ENCODE measurements around the gene BPTF.

- TF ChIP-seq CTCF (conservative IDR thresholded peaks at IDR 0.05 in 1 of 2, IDR thresholded peaks at IDR 0.05 in 1 of 2; ENCODE audit: extremely low read depth in 1 of 2, insufficient read depth in 1 of 2, low read depth in 1 of 2, low read length in 2 of 2) (no peak), EZH2 (IDR thresholded peaks at IDR 0.05; ENCODE audit: borderline replicate concordance, low read length) (no peak)
These were observed 16.7 kb downstream of the BPTF start for GRCh38 chr17:67841992-67842391.
